CD4-positive, alpha-beta T cell treated with Interleukin-4 for 1 hour (primary cell): ENCODE data around the gene TPBG.

Source experiments
- DNase-seq, 2 donors: peaks; one replicate each; pipeline ENCODE4 v3.0.0-alpha.2; 2020 to 2022

Gene TPBG, protein sequence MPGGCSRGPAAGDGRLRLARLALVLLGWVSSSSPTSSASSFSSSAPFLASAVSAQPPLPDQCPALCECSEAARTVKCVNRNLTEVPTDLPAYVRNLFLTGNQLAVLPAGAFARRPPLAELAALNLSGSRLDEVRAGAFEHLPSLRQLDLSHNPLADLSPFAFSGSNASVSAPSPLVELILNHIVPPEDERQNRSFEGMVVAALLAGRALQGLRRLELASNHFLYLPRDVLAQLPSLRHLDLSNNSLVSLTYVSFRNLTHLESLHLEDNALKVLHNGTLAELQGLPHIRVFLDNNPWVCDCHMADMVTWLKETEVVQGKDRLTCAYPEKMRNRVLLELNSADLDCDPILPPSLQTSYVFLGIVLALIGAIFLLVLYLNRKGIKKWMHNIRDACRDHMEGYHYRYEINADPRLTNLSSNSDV

DNA sequence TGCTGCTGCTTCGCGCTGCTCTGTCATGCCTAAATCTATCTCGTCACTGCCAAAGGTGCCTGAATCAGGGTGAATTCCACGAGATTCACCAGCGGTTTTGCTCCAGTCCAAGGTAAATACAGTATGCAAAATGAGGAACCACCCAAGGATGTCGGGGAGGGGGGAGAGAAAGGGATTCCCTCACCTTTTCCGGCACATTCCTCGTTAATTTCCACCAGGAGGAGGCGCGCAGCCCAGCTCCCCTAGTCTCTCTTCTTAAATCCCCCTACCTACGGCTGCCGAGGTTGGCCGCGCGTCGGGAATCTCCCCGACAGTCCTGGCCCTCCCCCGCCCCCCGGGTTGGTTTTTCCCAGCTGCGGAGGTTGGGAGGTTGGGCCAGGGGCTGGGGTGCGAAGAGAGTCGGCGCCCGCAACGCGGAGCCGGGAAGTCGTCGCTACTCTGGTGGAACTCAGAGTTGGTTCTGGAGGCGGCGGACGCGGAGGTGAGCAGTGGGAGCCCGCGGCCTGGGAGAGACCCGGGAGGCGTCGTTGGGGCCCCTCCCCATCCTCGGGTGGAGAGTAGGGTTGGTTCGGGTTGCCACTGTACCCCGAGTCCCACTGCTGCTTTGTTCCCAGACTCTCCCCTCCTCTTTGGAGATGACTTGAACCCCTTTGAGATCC, at the start of gene TPBG:
Gene TPBG, plus strand, starts transcription at position 390 of the 659 bp plus-strand sequence. CDS start 1,145 bp downstream, outside the sequence.
- peak in 1 of 2 donors; percentile 16 for DNase-seq

DNA sequence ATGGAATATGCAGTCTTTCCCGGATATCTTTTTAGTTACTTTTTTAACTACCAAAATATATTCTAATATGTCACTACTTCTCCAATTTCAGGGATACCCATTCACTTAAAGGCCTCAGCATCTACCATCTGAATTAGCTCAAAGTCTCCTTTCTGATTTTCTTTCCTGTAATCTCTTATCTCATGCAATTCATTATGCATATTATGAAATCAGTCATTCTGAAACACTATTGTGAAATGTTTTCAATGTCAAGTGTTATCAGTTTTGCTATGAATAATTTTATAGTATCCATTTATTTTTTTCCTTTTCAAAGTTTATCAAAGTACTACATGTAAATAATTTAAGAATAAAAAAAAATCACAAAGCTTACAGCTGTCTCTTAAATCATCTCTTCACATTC, 41.2 kb upstream of the TPBG start:
- DNase-seq = no peak

DNA sequence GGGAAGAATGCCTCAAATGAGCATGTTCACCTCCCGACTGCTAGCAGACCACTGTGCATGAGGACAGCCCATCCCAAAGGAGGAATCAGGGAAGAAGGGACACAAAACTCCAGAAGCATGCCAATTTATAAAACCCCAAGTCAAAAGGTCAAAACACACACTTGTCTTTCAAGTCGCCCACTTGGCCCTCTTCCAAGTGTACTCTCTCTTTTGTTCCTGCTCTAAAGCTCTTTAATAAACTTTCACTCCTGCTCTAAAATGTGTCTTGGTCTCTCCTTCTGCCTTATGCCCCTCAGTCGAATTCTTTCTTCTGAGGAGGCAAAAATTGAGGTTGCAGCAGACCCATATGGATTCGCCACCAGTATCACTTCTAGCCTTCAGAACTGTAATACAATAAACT, 33.9 kb upstream of the TPBG start:
- DNase-seq = no peak

DNA sequence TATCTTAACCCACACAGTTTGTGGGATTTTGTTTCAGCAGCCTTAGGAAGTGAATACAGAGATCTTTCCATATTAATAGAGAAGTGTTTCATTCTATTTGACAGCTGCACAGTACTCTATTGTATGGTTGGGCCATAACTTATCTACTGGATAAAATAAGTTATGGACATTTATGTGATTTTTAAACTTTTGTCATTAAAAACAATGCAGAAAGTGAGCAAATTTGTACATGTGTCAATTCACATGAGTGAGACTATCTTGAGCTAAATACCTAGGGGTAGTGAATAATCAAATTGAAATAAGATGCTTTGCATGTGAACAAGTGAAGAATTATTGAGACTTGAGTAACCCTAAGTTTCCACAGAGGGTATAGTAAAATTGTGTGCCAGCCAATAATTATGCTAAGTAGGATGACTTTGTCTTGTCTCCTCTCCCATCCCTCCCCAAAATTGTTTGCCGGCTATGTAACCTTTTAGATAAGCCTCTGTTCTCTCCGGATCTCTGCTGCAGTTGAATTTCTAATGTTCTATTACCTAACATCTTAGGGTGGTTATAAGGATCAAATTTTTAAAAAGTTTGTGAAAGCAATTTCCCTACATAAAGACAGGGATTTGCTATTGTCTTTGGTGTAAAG, 33.3 kb upstream of the TPBG start:
- no peak for DNase-seq

DNA sequence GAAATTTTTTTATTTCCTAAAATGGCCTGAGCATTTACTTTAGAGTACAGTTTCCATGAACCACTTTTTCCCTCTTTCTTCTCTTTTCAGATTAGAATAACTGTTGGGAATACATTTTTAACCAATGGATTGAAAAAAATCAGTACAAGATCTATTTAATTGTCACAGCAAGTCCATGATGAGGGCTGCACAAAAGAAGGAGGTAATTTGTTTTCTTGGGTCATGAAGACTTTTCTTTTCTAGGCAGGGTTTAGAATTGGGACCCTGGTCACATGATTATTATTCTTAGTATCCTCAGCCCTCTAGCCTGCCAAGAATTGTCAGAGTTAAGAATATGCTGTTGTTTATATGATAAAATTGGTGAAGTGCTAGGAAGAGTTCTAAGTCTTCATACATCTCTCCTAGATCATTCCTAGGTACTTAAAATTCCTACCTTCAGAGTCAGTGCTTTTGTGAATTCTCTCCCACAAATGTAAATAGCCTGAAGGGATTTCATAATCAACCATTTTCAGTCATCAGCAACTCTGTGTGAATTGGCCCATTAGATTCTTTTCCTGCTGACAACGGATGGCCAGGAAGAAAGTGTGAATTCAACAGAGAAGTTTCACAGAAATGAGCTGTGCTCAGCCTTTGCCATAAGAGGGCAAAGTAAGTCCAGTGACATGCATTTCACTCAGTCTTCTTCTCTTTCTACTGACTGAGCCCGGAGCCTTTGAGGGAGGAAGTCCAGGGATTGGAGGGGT, 32.4 kb upstream of the TPBG start:
- no peak for DNase-seq

DNA sequence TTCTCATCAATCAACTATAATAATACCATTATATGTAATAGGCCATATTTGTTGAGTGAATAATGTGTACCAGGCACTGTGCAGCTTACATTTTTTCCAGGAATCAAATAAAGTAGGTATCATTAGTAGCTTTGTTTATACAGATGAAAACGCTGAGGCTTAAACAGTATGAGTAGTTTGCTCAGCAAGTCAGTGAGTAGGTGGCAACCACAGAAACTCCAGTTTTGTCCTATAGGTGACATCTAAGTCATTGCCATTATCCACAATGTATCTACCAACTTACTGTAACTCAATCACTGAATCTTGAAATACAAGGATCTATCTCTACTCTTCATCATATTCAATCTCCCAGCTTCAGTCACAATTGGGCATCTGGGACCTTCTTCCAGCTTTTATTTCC, 29.8 kb upstream of the TPBG start:
- DNase-seq = no peak

DNA sequence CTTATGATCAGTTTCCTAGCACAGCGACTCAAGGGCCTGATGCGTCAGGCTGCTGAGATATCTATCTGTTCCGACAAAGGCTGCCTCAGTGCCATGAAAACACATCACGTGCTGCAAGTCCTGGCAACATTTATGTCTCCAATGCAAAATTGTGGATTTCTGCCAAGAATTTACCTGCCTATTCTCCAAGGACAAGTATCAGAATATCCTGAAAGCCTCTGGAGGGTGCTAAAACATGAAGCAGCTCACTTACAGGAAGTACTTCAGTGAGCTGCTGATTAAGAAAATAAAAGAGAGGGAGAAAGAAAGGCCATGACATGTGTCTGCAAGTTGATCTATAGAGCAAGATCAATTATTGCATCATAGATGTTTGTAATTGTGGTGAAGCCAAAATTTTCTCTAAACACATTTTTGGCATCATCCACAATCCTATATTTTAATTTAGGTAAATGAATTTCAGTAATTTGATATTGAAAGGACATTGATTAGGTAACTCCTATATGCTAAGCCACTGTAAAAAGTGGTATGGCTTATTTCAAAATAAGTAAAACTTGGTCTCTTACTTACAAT, 25.8 kb upstream of the TPBG start:
- DNase-seq = no peak

DNA sequence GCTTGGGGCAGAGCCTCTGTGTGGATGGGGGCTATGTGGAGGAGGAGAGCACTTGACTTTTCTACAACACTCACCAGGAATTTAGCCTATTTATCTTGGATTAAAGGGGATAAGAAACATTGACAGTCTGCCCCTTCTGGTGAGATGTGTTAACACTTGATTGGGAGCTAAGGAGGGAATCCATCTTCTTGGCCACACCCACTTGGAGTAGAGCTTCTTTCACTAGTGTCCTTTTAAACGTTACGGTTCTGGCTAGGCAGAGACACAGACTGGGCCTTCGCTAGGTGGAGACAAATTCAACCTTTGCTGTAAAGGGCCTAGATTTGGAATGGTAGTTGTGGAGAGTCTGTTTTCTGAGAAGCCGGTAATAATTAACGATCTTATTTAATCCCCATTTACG, 15.5 kb upstream of the TPBG start:
- no peak for DNase-seq

DNA sequence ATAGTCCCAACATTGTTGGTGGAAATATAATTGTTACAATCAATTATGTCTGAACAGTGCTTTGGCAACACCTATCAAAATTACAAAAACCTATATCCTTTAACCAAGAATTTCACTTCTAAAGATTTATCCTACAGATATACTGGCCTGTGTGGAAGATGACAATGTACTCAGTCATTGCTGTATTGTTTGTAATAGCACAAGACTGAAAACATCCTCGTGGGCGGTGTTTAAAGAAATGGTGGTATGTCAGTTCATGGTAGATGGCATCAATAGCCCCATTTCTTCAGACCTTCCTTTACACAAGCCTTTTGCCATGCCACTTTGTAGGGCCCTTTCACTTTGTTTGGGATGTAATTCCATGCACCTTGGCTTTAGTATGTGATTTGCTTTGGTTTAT, 9.8 kb upstream of the TPBG start:
- no peak for DNase-seq

DNA sequence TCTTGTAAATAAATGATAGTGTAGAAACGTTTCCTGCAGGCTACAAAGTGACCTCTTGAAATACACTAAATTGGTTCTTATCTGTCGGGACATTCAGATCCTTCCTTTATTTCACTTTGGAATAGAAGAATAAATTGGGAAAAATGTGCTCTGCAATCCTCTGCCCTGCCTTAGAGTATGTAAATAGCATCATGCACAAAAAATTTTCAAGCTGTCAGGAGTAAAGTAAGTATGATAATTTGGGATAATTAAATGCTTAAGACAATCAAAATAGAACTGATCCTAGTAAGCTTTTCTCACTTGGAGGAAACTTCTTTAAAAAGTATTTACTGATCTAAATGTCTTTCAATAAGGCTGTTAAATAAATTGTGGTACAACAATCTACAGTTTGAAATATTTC, 3.1 kb upstream of the TPBG start:
- no peak for DNase-seq

DNA sequence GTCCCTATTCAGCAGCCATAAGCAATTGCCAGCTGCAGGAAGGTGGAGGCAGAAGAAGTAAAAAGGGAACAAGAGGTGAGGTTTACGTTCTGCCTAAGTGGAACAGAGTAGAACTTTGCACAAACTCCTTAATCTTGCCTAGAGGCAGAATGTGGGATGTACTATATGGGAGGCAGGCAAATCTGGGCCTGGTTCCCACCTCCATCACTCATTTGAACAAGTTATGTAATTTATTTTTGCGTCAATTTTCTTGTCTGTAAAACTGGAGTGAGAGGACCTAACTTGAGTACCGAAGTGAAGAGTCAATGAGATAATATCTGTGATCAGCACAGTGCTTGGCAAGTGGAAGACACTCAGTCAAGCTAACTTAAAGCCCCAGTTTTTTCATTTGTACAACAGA, 2.0 kb upstream of the TPBG start:
- no peak for DNase-seq

DNA sequence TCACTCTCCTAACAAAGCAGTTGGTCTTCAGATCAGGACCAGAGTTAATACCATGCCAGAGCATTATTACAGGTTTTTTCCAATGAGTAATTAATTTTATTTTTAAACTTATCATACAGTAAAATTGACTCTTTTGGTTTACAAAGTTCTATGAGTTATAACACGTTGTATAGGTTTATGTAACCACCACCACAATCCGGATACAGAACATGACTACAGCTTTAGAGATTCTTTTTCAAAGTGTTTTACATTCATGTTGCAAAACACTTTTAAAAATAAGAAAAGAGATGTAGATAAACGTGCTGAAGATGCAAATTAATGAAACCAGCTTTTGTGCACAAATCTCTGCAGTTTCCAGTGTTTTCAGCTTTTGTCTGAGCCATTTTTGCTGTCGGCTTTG, 1.5 kb upstream of the TPBG start:
- no peak for DNase-seq

DNA sequence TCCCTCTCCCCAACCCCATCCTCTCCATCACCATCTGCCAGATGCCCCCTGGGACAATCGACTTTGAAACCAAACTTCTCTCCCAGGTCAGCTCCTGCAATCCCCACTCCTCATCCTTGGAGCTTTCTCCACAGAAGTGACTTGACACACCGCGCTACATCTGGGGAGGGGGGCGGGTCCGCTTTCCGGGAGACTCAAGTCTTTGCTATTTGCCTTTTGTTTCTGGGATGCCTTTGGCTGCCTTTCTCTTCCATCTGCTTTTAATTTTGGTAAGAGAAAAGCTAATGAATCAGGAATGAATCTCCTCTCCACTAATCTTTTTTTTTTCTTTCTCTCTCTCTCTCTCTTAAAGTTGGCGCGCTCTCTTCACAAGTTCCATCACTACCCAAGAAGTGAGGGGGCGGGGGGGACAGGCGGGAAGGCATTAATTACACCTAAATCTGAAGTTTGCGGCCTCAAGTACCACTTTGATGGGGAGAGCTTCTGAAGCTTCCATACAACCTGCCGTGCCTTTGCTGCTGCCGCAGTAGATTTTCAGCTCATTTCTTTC, 664 bp upstream of the TPBG start:
- DNase-seq = no peak

DNA sequence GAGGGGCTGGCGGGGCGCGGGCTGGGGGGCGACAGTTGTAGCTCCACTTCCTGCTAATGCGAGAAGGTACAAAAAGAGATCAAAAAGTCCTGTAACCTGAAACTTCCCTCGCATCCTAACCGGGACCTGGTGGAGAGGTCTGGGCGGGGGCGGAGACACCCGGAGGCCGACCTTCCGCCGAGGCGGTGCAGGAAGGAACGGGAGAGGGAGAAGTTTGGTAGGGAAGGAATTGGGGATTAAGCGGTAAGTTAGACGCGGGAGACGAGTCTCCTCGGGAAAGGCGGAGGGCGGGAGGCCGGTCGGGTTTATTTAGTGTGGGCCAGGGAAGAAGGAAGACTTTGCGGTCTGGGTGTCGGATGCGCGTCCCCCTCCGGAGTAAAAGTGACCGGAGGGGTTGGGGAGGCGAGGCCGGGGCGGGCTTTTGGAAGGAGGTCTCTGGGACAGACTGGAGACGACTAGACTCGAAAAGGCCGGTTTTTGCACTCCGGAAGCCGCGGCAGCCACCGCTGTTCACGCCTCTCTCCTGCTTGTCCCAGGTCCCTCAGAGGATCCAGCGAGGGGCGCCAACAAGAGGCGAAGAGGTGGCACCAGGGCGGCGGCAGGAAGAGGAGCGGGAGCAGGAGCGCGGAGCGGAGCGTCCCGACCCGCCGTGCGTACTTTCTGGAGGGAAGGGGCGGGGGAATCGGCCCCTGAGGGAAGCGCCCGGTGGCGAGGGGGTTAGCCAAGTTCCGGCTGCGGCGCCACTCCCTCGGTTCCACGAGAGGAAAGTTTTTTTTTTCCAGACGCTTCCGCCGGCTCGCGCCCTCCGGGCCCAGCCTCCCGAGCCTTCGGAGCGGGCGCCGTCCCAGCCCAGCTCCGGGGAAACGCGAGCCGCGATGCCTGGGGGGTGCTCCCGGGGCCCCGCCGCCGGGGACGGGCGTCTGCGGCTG, 734 bp downstream of the TPBG start:
- no peak for DNase-seq

DNA sequence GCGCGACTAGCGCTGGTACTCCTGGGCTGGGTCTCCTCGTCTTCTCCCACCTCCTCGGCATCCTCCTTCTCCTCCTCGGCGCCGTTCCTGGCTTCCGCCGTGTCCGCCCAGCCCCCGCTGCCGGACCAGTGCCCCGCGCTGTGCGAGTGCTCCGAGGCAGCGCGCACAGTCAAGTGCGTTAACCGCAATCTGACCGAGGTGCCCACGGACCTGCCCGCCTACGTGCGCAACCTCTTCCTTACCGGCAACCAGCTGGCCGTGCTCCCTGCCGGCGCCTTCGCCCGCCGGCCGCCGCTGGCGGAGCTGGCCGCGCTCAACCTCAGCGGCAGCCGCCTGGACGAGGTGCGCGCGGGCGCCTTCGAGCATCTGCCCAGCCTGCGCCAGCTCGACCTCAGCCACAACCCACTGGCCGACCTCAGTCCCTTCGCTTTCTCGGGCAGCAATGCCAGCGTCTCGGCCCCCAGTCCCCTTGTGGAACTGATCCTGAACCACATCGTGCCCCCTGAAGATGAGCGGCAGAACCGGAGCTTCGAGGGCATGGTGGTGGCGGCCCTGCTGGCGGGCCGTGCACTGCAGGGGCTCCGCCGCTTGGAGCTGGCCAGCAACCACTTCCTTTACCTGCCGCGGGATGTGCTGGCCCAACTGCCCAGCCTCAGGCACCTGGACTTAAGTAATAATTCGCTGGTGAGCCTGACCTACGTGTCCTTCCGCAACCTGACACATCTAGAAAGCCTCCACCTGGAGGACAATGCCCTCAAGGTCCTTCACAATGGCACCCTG, 1.6 kb downstream of the TPBG start:
- no peak for DNase-seq

DNA sequence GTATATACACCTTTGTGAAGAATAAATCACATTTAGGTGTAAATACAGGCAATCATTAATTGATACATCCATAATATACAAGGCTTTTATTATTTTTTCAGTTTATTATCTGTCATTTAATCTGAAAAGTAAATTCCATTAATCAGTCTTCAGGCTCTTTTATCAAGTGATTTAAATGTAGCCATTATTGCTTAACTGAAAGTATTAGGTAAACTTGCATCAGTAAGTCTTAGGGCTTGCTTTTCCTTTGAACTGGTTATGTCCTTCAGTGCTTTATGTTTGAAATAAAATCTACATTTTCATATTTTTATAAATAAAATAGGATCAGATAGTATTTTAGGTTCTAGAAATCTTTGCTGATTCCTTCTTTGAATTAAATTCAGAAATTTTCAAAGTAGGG, 4.1 kb downstream of the TPBG start:
- no peak for DNase-seq

DNA sequence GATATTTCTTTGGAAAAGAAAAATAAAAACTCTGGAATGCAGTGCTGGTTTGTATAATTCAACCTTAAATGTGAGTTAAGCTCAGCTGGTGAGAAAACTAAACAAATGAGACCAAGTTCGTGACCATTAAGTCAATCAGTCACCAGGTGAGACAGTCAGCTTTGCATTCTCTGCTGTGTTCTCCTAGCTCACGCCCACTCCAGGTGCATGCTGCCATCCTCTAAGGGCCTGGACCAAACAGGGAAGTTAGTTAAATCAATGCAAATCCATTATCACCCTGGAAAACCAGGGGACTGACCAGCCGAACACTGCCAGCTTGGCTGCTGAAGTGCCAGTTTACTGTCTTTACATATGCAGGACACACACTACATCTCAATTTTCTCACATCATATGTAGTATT, 7.2 kb downstream of the TPBG start:
- no peak for DNase-seq

DNA sequence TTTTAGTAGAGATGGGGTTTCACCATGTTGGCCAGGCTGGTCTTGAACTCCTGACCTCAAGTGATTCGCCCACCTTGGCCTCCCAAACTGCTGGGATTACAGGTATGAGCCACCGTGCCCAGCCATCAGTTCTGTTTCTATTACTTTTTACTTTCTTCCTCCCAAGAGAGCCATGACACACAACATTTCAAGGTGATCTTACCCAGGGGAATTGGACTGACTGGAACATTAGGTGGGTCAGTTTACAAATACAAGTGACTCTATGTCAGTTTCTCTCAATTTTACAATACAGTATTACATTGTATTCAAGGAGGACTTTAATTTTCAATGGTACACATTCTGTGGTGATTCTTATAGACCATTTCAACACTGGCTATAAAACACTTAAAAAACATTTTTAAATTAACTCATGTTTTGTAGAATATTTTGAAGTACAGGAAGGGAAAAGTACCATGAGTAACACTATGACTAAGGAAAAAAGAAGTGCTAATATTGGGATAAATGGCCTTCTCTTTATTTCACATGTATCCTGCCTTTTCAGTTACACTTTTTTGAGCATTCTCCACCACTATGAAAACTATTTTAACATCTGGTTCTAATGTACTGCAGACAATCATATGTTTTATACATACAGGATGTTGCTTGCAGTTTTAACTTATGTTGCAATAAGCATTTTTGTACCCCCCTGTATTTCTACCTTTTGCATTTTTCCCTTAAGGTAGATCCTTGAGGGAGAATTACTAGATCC, 8.4 kb downstream of the TPBG start:
- no peak for DNase-seq

DNA sequence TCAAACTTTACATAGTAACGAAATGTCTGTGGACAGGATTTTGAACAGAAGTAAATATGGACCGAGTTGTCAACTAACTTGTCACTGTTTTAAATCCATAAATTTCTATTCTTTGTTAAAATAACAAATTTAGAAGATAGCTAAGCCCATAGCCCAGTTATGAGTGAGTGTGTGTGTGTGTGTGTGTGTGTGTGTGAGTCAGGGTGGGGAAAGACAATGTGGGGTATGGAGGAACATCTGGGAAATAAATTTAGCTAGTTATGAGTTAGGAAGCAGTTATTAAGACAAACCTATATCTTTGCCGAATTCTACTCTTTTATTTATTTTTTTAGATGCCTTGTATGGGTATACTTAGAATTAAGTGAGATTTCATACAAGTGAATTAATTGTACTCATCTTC, 9.0 kb downstream of the TPBG start:
- DNase-seq = no peak

DNA sequence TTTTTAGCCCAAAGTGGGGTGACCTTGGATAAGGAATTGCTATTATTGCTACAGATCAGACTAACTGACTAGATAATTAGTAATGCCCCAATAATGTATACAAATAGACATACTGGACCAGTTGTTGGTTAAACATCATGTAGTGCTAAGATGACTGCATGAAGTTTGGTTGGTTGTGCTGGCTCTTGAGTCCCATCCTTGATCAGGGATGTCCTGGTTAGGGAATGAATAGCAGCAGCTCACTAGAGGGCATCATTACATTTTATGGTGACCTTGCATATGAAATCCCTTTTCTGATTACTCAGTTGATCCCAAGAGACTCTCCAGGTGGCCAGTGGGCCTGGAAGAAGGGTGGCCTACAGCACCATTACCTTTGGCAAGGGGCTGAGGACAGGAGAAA, 10.9 kb downstream of the TPBG start:
- no peak for DNase-seq
